A549 (cell line): ENCODE results near the gene MAP3K2.

Experiments used
- CBX8 ChIP-seq: fragments of 200-600 bp; sonication (generic); IDR thresholded peaks from 2 replicates; pipeline ENCODE4 v1.6.1; 2016
- CEBPB ChIP-seq, 2 experiments: fragments of >200 bp in 1 of 2; sonication (Bioruptor Twin) in 1 of 2; formaldehyde crosslinking in 1 of 2; IDR thresholded peaks; 2 replicates each; pipeline ENCODE4 v1.6.1; 2012 to 2016
- EP300 ChIP-seq, 2 experiments: fragments of >200 bp; sonication (Bioruptor Twin); formaldehyde crosslinking; IDR thresholded peaks; 2 replicates in 1 of 2; 3 replicates in 1 of 2; pipeline ENCODE4 v1.6.1; 2016 to 2017
- JUN ChIP-seq, 2 experiments: fragments of >200 bp; sonication (Bioruptor Twin); formaldehyde crosslinking; IDR thresholded peaks; 2 replicates in 1 of 2; 3 replicates in 1 of 2; pipeline ENCODE4 v1.6.1; 2016 to 2017
- MYC ChIP-seq: IDR thresholded peaks from 2 replicates; pipeline ENCODE4 v1.6.1; 2012; ENCODE audit warnings: mild to moderate bottlenecking, inconsistent platforms, low read length, improper control_type of control experiment, borderline replicate concordance
- RFX5 ChIP-seq: fragments of 450-650 bp; IDR thresholded peaks from 2 replicates; pipeline ENCODE4 v1.7.1; 2014; ENCODE audit warnings: antibody characterized with exemption, mild to moderate bottlenecking, moderate library complexity
- TF ChIP-seq, protein P1 (sequence below): fragments of >200 bp; sonication (Bioruptor Twin); formaldehyde crosslinking; IDR thresholded peaks from 3 replicates; pipeline ENCODE4 v1.5.1; 2016
- TF ChIP-seq, protein P2 (sequence below): fragments of >200 bp; sonication (Bioruptor Twin); formaldehyde crosslinking; IDR thresholded peaks from 2 replicates; pipeline ENCODE4 v1.6.1; 2016
- TF ChIP-seq, protein P3 (sequence below): IDR thresholded peaks from 2 replicates; pipeline ENCODE4 v1.6.1; 2012; ENCODE audit warnings: low read depth, borderline replicate concordance
- TF ChIP-seq, protein P4 (sequence below): IDR thresholded peaks from 2 replicates; pipeline ENCODE4 v1.6.1; 2012

DNA sequence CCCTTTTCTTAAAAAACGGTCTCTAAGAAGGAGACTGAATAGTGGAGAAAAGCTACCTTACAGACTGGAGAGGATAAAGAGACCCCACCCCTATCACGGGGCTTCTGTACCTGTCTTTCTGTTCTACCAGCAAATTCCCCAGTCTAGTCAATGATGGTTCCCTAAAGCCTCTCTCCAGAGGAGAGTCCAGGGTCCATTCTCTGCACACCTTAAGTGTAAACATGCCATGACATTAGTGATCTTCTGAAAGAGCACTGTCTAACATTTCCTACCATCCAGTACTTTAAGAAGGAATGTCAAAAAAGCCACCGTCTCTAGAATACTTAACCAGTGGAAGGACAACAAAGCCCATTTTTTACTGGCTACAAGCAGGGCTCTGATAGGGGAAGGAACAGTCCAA lies 76.8 kb downstream of the MAP3K2 start:
- TF ChIP-seq JUN (IDR thresholded peaks at IDR 0.05) (no peak), CEBPB (IDR thresholded peaks at IDR 0.05) (no peak), EP300 (IDR thresholded peaks at IDR 0.05) (no peak), CBX8 (no peak), MYC (no peak), RFX5 (no peak)
- TF ChIP-seq, protein P1, sequence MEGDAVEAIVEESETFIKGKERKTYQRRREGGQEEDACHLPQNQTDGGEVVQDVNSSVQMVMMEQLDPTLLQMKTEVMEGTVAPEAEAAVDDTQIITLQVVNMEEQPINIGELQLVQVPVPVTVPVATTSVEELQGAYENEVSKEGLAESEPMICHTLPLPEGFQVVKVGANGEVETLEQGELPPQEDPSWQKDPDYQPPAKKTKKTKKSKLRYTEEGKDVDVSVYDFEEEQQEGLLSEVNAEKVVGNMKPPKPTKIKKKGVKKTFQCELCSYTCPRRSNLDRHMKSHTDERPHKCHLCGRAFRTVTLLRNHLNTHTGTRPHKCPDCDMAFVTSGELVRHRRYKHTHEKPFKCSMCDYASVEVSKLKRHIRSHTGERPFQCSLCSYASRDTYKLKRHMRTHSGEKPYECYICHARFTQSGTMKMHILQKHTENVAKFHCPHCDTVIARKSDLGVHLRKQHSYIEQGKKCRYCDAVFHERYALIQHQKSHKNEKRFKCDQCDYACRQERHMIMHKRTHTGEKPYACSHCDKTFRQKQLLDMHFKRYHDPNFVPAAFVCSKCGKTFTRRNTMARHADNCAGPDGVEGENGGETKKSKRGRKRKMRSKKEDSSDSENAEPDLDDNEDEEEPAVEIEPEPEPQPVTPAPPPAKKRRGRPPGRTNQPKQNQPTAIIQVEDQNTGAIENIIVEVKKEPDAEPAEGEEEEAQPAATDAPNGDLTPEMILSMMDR, result no peak
- TF ChIP-seq, protein P2, sequence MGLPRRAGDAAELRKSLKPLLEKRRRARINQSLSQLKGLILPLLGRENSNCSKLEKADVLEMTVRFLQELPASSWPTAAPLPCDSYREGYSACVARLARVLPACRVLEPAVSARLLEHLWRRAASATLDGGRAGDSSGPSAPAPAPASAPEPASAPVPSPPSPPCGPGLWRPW, result no peak
- TF ChIP-seq, protein P3, sequence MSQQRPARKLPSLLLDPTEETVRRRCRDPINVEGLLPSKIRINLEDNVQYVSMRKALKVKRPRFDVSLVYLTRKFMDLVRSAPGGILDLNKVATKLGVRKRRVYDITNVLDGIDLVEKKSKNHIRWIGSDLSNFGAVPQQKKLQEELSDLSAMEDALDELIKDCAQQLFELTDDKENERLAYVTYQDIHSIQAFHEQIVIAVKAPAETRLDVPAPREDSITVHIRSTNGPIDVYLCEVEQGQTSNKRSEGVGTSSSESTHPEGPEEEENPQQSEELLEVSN, result no peak
- TF ChIP-seq, protein P4, sequence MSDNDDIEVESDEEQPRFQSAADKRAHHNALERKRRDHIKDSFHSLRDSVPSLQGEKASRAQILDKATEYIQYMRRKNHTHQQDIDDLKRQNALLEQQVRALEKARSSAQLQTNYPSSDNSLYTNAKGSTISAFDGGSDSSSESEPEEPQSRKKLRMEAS, result no peak
